H1 (cell line): ENCODE data around the gene PBX2. TPM values are rescaled to one million over a fixed set of nuclear protein-coding genes. Genes with fewer than 3 reads are reported as not detected.

ENCODE experiments used
- BACH1 ChIP-seq: IDR thresholded peaks from 2 replicates; pipeline ENCODE4 v1.6.1; 2012; ENCODE audit warnings: low read length, improper control_type of control experiment
- CBX5 ChIP-seq: fragments of 300-800, 300-1000 bp; sonication (generic); IDR thresholded peaks from 2 replicates; pipeline ENCODE4 v1.7.1; 2016; ENCODE audit warnings: antibody characterized with exemption, low read length, low read depth
- CBX8 ChIP-seq: fragments of 300-800, 300-1000 bp; sonication (generic); IDR thresholded peaks from 2 replicates; pipeline ENCODE4 v1.7.1; 2016; ENCODE audit warnings: low read depth, low read length, borderline replicate concordance
- E2F6 ChIP-seq: IDR thresholded peaks from 2 replicates; pipeline ENCODE4 v1.6.1; 2012; ENCODE audit warnings: inconsistent platforms
- EGR1 ChIP-seq: IDR thresholded peaks from 2 replicates; pipeline ENCODE4 v1.6.1; 2011; ENCODE audit warnings: low read depth, low read length, borderline replicate concordance
- EZH2 ChIP-seq: fragments of 200-600 bp; sonication (generic); IDR thresholded peaks from 2 replicates; pipeline ENCODE4 v1.7.1; 2012; ENCODE audit warnings: low read depth, mild to moderate bottlenecking, moderate library complexity, low read length, inconsistent platforms; ENCODE audit not compliant: severe bottlenecking
- GTF2F1 ChIP-seq: IDR thresholded peaks from 2 replicates; pipeline ENCODE4 v1.6.1; 2012; ENCODE audit warnings: low read depth, low read length, improper control_type of control experiment, borderline replicate concordance
- NANOG ChIP-seq: IDR thresholded peaks from 2 replicates; pipeline ENCODE4 v1.6.1; 2011; ENCODE audit warnings: low read length, low read depth, mild to moderate bottlenecking, inconsistent platforms; ENCODE audit not compliant: insufficient read depth, poor library complexity, severe bottlenecking
- NRF1 ChIP-seq: IDR thresholded peaks from 2 replicates; pipeline ENCODE4 v1.6.1; 2011; ENCODE audit warnings: mild to moderate bottlenecking, low read depth, low read length, improper control_type of control experiment
- POLR2A ChIP-seq, 2 experiments: IDR thresholded peaks; 1 replicate in 1 of 2; 2 replicates in 1 of 2; pipeline ENCODE4 v1.6.1; 2011; ENCODE audit warnings: low read depth in 2 of 2, low read length in 2 of 2, mild to moderate bottlenecking in 2 of 2; ENCODE audit errors: control extremely low read depth in 1 of 2
- POLR2AphosphoS5 ChIP-seq: IDR thresholded peaks from 2 replicates; pipeline ENCODE4 v1.6.1; 2011; ENCODE audit warnings: low read depth, low read length
- RNF2 ChIP-seq: fragments of 200-900, 300-1000 bp; sonication (generic); IDR thresholded peaks from 2 replicates; pipeline ENCODE4 v1.7.1; 2016; ENCODE audit warnings: borderline replicate concordance, low read depth, mild to moderate bottlenecking, antibody characterized with exemption, low read length; ENCODE audit not compliant: poor library complexity, severe bottlenecking; ENCODE audit errors: missing control alignments
- RXRA ChIP-seq: IDR thresholded peaks from 2 replicates; pipeline ENCODE4 v1.6.1; 2011; ENCODE audit warnings: low read depth, mild to moderate bottlenecking, low read length, moderate library complexity; ENCODE audit not compliant: insufficient read depth
- SP1 ChIP-seq: IDR thresholded peaks from 2 replicates; pipeline ENCODE4 v1.6.1; 2011; ENCODE audit warnings: low read depth, low read length
- TAF1 ChIP-seq: IDR thresholded peaks from 2 replicates; pipeline ENCODE4 v1.6.1; 2011; ENCODE audit warnings: mild to moderate bottlenecking, low read depth, low read length
- TAF7 ChIP-seq: optimal IDR thresholded peaks from 2 replicates; pipeline ENCODE3; 2011; ENCODE audit warnings: low read depth, mild to moderate bottlenecking, inconsistent platforms, low read length, moderate library complexity, borderline replicate concordance
- TEAD4 ChIP-seq: IDR thresholded peaks from 2 replicates; pipeline ENCODE4 v1.6.1; 2012; ENCODE audit warnings: low read depth, low read length, inconsistent platforms, mixed read lengths
- YY1 ChIP-seq: IDR thresholded peaks from 2 replicates; pipeline ENCODE4 v1.6.1; 2011; ENCODE audit warnings: low read depth, mild to moderate bottlenecking, low read length
- polyA plus RNA-seq, 7 experiments: library from polyadenylated mRNA; depleted of rRNA in 3 of 7; stranded (reverse) in 5 of 7; unstranded in 2 of 7; fragments of >200 nt in 5 of 7; fragments of 200-250 nt in 2 of 7; gene quantifications; 1 replicate in 5 of 7; 2 replicates in 1 of 7; 4 replicates in 1 of 7; pipeline versions ENCODE4 v1.2.1 to v1.2.3, GENCODE V29; 2011 to 2013; ENCODE audit warnings: missing spikeins in 2 of 7, mixed read lengths in 2 of 7
- total RNA-seq: library from RNA; stranded (reverse); fragmentation: NEBNext Ultra II Directional; extraction: Animal tissue kit (Norgen Biotek cat#: 25700); gene quantifications from 2 replicates; pipeline ENCODE4 v1.2.1, GENCODE V29; 2021
- TF ChIP-seq, protein P1 (sequence below): IDR thresholded peaks from 2 replicates; pipeline ENCODE4 v1.6.1; 2012; ENCODE audit warnings: low read length, inconsistent platforms
- TF ChIP-seq, protein P2 (sequence below), 3 experiments: IDR thresholded peaks; 1 replicate in 2 of 3; 2 replicates in 1 of 3; pipeline versions ENCODE4 v1.5.1 to v1.6.1; 2011; ENCODE audit warnings: low read length in 3 of 3, mild to moderate bottlenecking in 3 of 3, inconsistent platforms in 2 of 3, low read depth in 1 of 3, moderate library complexity in 1 of 3; ENCODE audit not compliant: insufficient read depth in 1 of 3; ENCODE audit errors: control extremely low read depth in 1 of 3

The PBX2 gene
- total and polyA plus RNA-seq, 2 of the 8 experiments (the other 6 are each of a cell fraction or from before 2014, with no cell fraction given), result 102 to 130 TPM

DNA sequence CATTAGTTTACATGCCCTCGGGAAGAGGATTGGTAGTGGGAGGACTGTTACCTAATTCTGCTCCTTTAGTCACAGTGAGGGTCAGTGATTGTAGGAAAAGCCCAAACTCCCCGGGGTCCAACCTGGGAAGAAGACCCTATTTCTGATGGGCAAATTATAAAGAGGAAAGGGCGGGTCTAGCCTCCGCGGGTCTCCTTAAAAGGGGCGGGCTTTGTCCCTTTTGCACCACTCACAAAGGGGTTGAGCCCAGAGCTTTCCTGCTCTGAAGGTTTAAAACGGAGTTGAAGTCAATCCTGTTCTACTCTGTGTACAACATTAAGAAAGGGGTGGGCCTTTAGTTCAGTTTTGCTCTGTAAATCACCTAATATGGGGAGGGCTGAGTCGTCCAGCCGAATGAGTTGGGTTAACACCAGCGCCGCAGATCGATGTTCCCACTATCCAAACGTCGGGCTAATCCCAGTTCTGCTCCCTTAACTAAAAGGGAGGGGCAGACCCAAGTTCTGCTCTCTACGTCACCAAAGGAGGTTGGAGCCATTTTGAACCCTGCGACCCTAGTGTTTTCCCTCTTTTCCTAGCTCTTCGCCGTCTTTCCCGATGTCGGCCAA, 12.7 kb downstream of the PBX2 start (continued):
- TF ChIP-seq POLR2A (IDR thresholded peaks at IDR 0.05; ENCODE audit: control extremely low read depth in 1 of 2, low read depth in 2 of 2, low read length in 2 of 2) (peak; percentile 66 to 68), CBX8 (no peak), EZH2 (no peak), EGR1 (no peak), RXRA (no peak), TEAD4 (no peak), TAF1 (peak; percentile 56), POLR2AphosphoS5 (no peak), BACH1 (no peak), GTF2F1 (no peak), YY1 (peak; percentile 91), NANOG (no peak), TAF7 (peak; percentile 29), CBX5 (no peak), SP1 (no peak), NRF1 (no peak), RNF2 (no peak), E2F6 (no peak; the same call in 1 of the 2 replicates)
- TF ChIP-seq, protein P1, sequence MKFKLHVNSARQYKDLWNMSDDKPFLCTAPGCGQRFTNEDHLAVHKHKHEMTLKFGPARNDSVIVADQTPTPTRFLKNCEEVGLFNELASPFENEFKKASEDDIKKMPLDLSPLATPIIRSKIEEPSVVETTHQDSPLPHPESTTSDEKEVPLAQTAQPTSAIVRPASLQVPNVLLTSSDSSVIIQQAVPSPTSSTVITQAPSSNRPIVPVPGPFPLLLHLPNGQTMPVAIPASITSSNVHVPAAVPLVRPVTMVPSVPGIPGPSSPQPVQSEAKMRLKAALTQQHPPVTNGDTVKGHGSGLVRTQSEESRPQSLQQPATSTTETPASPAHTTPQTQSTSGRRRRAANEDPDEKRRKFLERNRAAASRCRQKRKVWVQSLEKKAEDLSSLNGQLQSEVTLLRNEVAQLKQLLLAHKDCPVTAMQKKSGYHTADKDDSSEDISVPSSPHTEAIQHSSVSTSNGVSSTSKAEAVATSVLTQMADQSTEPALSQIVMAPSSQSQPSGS, result 0 out of 2 replicates have a peak, but pooled peaks have one; percentile 23
- TF ChIP-seq, protein P2, sequence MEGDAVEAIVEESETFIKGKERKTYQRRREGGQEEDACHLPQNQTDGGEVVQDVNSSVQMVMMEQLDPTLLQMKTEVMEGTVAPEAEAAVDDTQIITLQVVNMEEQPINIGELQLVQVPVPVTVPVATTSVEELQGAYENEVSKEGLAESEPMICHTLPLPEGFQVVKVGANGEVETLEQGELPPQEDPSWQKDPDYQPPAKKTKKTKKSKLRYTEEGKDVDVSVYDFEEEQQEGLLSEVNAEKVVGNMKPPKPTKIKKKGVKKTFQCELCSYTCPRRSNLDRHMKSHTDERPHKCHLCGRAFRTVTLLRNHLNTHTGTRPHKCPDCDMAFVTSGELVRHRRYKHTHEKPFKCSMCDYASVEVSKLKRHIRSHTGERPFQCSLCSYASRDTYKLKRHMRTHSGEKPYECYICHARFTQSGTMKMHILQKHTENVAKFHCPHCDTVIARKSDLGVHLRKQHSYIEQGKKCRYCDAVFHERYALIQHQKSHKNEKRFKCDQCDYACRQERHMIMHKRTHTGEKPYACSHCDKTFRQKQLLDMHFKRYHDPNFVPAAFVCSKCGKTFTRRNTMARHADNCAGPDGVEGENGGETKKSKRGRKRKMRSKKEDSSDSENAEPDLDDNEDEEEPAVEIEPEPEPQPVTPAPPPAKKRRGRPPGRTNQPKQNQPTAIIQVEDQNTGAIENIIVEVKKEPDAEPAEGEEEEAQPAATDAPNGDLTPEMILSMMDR (IDR thresholded peaks at IDR 0.05; ENCODE audit: control extremely low read depth in 1 of 3, insufficient read depth in 1 of 3, low read depth in 1 of 3, low read length in 3 of 3), result no peak
